HG02870 (cell line): Measurements from ENCODE around the gene HGD.
"Not testable (repeated sequence)": the region's sequence is repeated elsewhere in the genome, so short reads cannot be mapped to it uniquely, and the experiment has no call there.

Source experiments
- ATAC-seq: cut with Tn5 transposase; IDR thresholded peaks from one replicate; pipeline ENCODE4 v1.9.1; 2021; ENCODE audit warnings: mild to moderate bottlenecking, moderate library complexity; ENCODE audit not compliant: unreplicated experiment

Gene HGD

DNA sequence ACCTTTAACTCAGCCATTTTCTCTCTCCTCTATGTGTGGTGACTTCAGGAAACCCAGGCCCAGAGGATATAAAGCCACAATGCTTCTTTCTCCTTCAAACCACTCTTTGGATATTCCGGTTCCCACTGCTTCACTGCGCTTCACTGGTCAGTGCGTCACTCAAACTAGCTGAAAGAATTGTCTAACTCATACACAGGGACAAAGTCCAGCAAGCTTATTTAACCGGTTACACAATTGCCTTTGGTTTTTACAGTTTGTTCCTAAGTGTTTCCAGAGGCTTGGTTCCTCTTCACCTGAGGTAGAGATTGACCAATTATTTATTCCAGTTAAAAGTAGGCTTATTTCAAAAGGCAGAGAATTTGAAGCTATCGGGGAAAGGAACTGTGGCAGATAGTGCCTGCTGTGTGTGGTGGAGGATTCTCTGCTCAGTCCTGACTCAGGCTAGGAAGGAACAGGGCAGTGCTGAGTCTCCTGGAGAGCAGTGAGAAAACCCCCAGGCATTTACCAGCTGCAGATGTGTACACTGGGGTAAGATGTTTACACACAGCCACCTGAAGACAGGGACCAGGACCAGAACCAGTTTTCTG, at the start of gene HGD:
Gene HGD (minus strand): TSS at position 145 of the 587 bp plus-strand sequence. CDS start 128 bp downstream, at position 17.
- ATAC-seq = no peak

DNA sequence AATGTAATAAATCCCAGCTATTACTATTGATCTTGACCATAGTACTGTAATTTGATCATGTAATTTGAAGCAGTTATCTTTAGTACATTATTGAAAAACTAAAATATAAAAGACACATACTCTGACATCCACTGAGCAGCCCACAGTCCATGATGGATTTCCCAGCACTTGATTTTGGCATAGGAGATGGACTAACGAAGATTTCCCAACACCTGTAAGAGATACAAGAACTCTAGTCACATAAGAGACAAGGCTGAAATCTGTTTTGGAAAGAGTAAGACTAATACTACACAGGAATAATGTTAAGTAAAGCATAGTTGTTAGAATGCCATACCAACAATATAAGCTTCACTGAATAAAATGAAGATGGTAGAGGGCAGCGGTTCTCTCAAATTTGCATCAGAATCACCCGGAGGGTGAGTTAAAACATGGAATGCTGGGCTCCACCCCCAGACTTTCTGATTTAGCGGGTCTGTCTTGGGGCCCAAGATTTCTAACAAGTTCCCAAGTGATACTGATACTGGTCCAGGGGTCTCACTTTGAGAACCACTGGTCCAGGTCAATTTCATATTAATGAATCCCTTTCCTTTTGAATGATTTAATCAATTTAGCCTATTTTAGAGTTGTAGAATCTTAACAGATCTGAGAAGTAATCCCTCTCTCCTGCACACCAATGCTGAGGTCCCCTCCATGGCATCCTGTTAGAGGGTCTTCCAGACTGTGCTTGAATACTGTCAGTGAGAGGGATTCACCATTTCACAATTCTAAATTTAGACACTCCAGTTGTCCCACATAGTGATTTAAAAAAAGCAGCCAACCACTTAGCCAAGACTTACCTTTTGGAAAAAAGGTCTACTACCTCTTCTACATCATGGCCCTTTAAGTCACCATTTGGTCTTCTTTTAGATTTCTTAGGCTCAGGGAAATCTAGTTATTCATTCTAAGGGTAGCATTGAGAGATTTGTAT, 48.8 kb upstream of the HGD start:
- no peak for ATAC-seq

DNA sequence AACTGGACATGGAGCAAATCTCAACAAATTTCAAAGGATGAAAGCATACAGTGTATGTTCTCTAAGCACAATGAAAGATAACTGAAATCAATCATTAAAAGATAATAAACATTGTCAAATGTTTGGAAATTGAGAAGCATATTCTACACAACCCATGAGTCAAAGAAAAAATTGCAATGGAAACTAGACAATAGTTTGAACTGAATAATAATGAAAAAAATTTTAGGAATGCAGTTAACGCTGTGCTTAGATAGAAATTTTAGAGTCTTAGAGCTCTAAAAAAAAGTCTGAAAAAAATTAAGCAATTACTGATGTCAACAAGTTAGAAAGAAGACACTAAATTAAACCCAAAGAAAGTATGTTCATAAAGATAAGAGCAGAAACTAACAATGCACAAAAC, 44.8 kb upstream of the HGD start:
- ATAC-seq = no peak

DNA sequence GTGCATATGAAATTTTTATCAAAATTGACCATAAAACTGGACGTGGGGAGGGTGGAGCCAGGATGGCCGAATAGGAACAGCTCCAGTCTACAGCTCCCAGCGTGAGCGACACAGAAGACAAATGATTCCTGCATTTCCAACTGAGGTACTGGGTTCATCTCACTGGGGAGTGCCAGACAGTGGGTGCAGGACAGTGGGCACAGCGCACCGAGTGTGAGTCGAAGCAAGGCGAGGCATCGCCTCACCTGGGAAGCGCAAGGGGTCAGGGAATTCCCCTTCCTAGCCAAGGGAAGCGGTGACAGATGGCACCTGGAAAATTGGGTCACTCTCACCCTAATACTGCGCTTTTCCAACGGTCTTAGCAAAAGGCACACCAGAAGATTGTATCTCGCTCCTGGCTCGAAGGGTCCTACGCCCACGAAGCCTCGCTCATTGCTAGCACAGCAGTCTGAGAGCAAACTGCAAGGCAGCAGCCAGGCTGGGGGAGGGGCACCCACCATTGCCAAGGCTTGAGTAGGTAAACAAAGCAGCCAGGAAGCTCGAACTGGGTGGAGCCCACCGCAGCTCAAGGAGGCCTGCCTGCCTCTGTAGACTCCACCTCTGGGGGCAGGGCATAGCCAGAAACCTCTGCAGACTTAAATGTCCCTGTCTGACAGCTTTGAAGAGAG, 37.3 kb upstream of the HGD start:
- not testable (repeated sequence) for ATAC-seq

DNA sequence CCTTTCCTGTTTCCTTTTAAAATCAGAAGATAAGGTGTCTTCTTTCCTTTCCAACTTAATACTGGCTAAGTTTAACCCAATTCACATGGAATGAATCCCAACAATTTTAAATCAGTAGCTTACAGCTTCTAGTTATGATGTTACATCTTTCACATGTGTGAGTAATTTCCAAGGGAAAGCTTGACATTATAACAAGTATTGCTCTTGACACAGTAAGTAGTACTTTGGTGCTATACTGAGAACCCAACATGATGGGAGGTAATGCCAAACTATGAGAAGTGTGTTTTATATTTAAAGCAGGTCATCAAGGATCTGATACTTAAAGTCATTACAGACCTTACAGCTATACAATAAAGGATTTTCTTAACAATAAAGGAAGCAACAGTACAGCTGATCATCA, 31.2 kb upstream of the HGD start:
- ATAC-seq = no peak

- ATAC-seq = no peak
These were observed 28.3 kb upstream of the HGD start for GRCh38 chr3:120710369-120710768.

- peak; percentile 74 for ATAC-seq
These were observed 26.4 kb upstream of the HGD start for GRCh38 chr3:120708408-120708807.

DNA sequence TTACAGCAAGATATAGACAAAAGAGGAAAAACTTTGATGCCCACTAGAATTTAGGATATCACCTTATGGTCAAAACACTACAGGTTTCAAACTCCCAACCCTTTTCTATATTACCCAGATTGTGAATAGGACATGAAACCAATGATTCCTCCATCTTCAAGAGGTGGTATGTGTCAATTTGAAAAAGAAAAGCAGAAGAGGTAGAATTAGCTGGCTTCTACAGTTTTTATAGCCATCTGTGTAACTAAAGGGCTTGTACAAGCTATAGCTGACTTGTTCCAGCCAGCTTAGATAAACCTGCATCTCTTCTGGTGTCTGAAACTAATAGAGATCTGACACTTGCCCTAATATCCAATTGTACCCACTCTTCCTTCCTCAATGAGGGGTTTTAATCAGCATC, 24.9 kb upstream of the HGD start:
- no peak for ATAC-seq

- ATAC-seq = no peak
These were observed 24.0 kb upstream of the HGD start for GRCh38 chr3:120705884-120706582.

DNA sequence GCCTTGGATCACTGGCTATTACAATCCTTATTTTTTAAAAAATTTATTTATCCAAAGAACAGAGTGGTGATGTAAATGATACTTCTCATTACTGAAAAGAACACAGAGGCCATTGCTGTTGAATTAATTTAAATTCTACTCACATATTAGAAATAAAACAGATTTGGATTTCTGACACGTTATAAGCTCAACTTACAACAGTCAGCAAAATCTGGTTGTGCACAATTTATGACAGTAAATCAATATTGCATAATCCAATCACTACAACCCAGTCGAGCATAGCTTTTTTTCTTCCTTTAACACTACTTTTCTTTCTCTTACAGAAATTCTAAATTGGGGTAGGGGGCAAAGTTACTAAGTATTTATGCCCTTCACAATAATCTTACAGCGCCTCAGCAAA, 17.3 kb upstream of the HGD start:
- ATAC-seq = no peak

- no peak for ATAC-seq
These were observed 11.6 kb upstream of the HGD start for GRCh38 chr3:120693439-120694171.

DNA sequence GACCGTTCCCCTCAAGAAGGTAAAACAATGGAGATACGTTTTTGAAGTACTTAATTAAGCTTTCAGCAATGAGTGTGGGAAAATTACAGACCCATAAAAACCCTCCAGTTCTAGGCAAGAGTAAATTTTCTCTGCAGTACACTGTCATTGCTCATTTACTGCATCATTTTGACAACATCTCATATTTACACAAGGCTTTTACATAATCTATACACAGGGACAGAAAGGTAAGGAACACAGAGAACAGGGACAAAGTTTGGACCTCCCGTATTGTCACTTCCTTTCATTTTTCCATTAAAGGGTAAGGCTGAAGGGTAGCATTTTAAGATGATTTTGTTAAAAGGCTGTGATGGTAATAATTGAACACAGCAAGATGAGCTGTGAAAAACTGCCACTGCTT, 7.4 kb upstream of the HGD start:
- ATAC-seq = no peak

DNA sequence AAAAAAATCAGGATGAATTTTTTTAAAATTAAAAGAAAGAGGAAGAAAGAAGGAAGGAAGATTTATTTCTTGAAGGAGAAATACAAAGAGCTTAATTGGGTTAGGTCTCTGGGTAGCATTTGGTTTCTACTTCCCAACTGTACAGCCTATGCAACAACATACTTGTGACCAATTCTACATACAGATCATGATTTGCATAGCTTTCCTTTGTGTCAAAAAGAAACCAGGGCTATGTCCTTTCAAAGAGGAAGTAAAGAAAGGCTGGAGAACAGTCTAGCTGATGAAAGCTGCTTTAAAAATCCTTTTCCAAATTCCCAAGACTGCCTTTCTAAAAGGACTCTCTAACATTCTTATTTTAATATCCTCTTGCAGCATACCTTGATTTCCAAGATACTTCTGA, 6.1 kb upstream of the HGD start:
- ATAC-seq = peak; percentile 100

GRCh38 chr3:120685411-120685810, 3.4 kb upstream of the HGD start:
- no peak for ATAC-seq

- no peak for ATAC-seq
These were observed 2.9 kb upstream of the HGD start for GRCh38 chr3:120684896-120685295.

DNA sequence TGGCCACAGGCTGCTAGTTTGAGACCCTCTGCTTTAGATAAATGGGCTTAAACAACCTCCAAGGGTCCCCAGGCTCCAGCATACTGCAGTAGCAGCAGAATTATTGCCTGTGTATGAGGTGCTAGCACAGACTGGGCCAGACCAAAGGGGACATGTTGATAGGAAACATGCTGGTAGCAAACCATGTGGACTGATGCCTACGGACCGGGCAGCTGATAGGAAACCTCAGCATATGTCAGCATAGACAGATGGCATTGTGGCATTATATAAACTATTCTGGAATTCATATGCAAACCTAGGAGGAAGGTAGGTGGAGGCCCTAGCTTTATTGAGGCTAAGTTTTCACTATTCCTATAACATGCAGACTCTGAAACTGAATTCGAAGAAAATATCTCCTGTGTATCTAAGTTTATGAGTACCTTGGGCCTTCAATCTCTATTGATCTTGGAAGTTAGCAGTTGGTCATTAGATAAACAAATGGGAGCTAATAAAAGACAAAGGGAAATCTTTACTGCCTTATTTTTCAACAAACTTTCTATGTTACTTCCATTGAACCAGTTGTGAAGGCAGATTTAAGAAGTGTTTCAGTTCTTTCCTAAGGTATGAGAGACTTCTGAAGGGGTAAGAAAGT, 1.7 kb upstream of the HGD start:
- no peak for ATAC-seq

- no peak for ATAC-seq
These were observed 1.2 kb upstream of the HGD start for GRCh38 chr3:120683213-120683612.

DNA sequence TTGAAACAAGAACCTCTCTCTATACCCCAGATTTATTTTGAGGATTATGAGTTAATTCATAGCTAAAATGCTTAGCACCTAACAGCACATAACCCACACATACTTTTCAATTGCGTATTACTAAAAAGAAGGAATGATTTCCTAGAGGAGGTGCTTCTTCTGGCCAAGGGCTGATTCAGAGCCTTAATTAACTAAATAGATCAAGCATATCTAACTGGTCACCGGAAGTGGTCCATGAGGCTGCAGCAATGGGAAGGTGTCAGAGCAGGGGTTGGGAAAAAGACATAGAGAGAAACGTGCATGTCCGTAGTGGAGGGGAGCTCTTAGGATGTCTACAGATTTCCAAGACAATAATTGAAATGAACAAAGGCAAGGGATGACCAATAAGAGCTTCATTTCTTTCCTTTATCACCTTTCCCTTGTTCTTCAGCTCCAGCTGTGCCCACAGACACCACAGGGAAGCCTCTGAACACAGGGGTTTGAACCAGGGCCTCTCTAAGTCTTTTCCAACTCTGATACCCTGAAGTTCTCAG, 467 bp downstream of the HGD start:
- no peak for ATAC-seq

GRCh38 chr3:120681018-120681417, 1.0 kb downstream of the HGD start:
- no peak for ATAC-seq
